Epidermal melanocyte (primary cell): ENCODE measurements around the gene FRMPD2.
"Not testable (repeated sequence)": the region's sequence is repeated elsewhere in the genome, so short reads cannot be mapped to it uniquely, and the experiment has no call there.

Source experiments
- DNase-seq: peaks from one replicate; pipeline ENCODE4 v3.0.0; 2011; ENCODE audit warnings: low spot score; ENCODE audit not compliant: insufficient read length

FRMPD2 gene

DNA sequence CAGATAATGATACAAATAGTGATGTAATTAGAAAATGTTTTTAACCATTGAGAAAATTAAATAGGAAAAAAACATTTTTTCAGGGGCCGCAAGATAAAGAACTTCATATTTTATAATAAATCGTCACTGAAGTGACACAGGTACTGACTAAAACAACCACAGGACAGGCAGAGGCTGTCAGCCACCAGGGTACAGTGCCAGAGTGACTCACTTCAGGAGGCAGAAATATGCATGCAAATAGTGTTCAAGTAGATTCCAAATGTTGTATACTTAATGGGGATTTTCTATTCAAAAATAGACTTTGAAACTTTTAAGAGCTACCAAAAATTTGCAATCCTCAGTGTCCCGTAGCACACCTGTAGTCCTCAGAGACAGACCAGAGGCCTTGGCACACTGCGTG lies 68.6 kb downstream of the FRMPD2 start:
- DNase-seq, result no peak

DNA sequence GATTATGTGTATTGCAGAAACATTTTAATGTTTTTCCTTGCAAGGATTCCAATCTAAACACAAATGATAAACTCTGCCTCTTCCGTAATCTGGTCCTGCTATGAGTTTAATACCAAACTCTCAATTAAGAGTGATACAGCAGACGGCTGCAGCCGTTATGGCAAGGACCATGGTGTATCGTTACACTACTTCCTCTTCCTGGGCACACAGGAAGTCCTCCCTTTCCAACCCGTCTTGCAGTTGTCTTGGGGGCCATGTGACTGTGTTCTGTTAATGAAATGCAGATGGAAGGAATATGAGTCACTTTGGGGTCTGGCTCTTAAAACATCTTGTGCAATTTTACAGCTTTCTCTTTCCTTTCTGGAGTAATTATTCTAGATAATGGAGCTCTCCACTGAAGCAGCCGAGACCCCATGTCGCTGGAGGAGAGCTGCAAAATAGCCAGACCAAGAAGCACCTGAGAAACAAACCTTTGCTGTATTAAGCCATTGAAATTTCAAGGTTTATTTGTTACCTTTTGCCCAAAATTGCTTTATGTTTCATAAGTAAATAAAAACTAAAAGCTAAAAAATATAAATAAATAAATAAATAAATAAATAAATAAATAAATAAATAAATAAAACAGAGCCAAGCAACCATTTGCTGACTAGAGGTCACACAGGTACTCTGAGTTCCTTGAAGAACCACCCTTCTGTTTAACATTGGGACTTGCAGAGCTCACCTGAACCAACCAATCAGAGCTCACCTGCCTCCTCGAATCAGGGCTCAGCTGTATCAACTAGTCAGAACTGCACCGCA lies 74.7 kb downstream of the FRMPD2 start:
- no peak for DNase-seq

DNA sequence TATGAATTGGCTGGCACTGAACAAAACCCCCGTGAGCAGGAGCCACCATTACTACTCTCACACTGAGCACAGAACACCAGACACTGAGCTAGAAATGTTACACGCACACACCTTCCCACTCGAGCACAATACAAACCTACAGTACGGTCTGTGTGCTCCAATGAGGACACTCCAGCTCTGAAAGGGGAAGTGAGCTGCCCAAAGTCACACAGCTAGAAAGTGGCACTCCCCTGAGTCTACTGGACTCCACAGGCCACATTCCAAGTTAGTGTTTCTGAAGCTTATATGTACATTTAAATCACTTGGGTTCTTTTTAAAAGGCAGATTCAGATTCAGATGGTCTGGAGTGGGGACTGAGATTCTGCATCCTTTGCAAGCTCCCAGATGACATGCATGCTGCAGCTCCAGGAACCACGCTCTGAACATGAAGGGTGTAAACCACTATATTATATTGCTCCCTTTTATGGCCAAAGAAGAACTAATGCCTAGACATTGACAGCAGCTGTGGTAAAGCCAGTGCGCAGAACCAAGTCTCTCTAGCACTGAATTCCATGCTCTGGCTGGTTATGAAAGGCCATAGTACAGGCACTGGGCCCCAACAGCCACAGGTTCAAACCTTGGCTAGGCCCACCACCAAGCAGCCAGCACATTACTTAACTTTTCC lies 77.1 kb downstream of the FRMPD2 start:
- no peak for DNase-seq

DNA sequence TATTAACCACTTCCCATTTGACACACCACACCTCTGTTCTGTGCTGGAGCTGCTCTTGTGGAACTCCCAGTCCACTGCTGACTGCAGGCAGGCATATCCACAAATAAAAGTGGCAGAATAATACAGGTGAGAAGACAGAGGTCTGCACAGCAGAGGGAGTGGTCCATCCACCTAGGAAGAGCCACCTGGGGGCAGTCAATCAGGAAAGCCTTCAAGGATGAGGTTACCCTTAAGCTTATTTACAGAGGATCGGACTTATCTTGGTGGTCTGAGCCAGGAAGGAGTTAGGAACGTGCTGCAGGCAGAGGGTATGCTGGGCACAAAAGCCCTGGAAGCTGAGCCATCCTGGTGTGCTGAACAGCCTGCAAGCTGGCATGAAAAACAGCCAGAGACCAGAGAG lies 78.7 kb downstream of the FRMPD2 start:
- DNase-seq, result no peak

DNA sequence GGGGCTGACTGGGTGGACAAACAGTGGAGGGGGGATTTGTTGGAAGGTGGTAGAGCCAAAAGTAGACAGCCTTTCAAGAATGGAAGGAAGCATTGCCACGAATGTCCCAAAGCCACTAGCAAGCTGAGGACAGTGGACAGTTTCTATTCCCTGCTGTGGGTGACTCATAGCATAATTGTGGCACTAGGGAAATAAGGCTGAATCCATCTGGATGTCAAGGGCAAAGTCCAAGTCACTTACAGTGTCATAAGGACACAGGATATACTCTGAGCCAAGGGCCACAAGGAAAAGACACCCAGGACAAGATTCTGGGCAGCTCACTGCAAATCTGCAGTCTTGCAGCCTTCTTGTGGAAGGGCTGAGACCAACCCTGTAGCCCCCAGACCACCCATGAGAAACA lies 79.7 kb downstream of the FRMPD2 start:
- DNase-seq, result no peak

DNA sequence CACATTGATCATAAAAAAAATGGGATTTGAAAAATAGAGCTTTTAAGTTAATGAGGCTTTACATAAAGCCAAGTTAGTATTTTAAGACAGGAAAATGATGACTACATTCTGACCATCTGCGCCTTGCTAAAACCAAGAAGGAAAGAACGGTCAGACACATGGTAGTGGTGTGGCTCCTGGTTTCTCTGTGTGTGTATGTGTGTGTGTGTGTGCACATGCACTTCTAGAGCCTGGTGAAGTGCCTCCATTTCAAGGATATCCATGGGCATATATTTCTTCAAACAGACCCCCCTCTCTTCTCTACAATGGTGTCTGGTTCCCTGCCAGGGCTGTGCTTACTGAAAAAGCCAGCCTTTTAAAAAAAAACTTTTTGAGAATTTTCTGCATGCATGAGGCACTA lies 80.9 kb downstream of the FRMPD2 start:
- DNase-seq, result no peak

DNA sequence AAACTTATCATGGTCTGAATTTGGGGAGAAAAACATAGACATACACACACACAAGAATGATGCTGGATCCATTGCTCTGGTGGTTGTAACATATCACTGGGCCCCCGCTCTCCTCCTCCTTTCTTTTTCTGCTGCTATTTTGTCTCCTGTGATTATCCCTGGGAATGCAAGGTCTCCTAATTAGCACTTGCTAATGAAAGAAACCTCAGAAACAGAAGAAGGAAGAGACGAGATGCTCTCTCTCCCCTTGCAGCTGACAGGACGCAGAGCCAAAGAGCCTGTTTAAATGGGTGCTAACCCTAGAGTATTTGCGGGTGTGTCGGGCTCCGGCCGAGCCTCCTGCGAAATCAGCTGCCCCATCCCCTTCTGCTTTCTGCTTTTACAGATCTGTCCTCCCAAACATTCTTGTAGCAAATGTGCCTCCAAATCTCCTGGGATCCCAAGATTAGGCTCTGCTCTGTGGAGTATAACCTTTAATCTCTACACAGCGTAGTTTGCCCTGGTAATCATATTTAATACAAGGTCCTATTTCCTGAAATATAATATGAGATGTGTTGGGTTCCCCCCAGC lies 81.5 kb downstream of the FRMPD2 start:
- DNase-seq, result no peak

DNA sequence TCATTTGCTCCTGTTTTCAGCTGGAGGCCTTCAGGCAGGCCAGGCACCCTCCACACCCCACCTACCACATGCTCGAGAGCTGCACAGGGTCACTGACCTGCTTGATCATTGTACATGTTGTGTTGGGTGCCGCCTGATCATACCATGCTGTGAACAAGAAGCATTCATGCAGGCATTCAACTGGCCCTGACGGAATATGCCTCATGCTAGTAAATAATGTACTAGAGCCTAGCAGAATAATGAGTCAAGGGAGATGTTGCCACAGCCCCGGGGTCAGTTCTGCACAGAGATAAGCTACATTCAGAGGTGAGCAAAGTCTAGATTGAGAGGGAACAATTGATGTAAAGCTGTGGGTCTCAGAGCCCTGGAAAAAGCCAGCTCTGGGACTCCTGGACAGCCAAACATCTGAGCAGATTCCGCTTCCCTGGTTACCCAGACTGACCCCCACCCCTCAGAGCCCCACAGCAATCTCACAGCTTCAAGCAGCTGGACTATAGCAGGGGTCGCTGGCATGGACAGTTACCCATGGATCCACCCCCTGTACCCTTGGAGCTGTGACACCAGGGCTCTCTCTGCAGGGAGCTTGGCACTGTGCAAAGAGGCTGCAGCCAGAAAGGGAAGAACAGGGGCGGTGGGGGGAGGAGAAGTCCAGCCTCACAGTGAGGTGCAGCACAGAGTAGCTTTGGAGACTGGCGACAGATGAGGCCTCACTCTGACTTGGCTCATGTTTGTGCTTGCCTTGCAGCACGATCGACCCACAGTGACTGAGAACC lies 86.6 kb downstream of the FRMPD2 start:
- DNase-seq, result no peak

DNA sequence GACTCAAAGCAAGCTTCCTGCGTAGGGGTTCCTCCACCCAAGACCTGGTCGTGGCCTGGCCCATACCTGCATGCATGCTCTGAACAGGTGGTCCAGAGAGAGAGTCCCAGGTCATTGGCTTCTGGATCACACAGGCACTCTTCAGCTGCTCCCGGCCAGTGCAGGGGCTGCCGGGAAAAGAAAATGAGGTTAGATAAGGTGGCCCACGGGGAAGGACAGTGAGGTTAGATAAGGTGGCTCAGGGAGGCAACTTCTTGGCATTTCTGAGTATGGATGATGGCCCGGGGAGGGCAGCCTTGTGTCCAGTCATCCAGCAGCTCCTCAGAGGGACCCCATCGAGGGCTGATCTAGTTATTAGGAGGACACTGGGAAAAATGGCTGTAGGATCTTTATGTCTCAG lies 87.4 kb downstream of the FRMPD2 start:
- DNase-seq, result no peak

DNA sequence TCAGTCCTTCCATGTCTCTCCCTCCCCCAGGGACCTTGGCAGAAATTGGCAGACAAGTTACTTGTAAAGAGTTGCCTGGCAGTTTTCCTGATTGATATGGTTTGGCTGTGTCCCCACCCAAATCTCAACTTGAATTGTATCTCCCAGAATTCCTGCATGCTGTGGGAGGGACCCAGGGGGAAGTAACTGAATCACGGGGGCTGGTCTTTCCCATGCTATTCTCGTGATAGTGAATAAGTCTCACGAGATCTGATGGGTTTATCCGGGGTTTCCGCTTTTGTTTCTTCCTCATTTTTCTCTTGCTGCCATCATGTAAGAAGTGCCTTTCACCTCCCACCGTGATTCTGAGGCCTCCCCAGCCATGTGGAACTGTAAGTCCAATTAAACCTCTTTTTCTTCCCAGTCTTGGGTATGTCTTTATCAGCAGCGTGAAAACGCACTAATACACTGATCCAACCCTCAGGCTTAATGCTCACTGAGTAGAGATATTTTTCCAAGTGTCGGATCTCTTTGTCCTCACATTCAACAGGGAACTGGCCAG lies 88.2 kb downstream of the FRMPD2 start:
- not testable (repeated sequence) for DNase-seq

DNA sequence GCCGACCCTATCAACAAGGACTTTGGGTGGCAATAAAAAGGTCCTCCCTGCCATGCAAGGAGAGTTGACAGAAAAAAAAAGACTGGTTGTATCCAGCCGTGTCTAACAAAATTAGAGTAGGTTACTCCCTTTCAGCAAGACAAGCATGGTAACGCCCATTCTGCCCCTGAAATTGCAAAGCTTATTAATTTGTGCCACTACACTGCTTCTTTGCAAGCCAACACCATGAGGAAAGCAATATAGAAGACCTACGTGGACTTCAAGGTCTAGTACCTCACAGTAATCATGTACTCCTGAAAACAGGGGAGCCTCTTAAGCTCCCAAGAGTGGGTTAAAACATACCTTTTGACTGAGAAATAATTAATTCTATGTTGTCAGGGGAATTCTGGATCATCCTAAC lies 90.3 kb downstream of the FRMPD2 start:
- DNase-seq, result no peak

DNA sequence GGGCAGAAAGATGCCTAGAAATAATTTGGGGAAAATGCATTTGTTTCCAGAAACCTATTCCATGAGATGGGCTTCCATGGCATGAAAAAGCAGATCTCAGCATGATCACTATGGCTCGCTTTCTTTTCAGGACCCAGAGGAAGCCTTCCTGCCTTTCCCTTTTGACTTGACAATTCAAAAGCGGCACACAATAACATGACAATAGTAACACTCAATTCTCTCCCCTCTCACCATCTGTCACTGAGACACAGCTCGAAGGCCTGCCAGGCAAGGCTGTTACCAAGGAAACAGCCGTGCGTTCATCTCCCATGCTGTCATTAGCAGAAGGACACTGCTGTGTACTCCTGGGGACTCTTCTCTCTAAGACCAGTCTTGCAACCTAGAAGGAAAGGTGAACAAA lies 101.8 kb downstream of the FRMPD2 start:
- DNase-seq, result not testable (repeated sequence)

DNA sequence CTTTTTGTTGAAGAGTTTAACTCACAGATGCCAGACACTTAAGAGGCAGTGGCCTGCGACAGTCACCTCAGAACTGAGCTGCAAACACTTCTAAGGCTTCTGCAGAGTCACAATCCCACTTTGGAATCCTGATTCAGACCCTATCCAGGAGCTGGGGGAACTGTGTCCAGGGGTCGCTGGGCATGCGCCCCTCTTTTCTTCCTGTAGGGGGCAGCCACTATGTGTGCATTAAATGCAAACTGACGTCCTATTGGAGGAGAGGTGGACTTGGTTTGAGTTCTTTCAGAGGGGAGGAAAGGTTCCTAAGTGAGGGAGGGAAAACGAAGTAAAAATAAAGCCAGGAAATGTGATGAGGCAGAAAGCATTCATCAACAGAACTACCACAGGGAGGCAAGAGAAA lies 113.8 kb downstream of the FRMPD2 start:
- not testable (repeated sequence) for DNase-seq

DNA sequence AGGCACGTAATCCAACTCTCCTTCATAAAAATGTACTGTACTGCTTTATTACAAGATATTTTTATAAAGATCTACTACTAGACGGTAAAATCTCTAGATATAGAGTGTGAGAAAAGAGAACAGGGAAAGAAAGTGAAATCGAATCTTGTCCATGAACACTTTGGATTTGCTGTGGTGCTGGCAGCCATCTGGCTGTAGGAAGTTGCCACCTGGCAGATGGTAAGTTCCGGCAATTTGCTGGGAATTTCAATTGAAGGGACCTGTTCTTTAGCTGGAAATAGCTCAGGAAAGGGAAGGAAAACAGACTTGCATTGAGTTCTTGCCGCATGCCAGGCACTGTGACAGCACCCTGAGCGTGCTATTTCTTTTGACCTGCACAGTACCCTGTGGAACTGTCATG lies 114.3 kb downstream of the FRMPD2 start:
- not testable (repeated sequence) for DNase-seq

DNA sequence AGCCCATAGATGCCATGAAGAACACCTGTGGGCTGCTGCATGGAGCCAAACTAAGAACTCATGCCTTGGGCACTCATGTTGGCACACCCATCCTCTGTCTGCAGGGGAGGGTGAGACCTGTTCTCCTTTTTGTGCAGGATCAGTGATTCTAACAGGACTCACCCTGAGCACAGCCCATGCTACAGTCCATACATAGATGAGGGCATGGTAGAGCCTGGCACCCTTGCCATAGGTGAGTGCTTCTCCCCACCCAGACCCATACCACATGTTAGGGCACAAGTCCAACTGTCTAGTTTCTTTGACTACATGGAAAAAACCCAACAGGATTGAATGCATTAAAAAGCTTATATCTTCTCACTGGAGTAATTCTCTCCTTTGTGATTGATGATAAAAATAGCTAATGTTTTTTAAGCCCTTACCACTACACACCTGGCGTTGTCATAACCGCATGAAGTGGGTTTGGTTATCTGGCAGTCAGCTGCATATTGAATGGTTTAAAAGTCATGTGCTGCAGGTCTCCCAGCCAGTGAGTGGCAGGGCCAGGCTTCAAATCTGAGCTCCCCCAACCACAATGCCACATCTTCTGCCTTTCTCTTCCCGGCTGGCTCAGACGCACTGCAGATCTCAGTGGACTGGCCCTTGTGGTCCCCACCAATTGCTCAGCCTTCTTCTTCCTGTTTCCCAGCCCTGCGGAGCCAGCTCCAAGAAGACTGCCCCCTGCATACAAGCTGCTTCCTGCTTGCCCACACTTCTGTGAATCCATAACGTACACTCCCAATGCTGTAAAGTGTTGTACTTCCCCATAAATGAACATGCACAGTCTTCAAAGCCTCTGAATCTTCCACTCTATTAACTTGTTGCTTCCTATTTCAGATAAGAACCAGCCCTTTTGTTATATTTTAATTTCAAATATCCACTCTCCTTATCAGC lies 120.0 kb downstream of the FRMPD2 start:
- not testable (repeated sequence) for DNase-seq

DNA sequence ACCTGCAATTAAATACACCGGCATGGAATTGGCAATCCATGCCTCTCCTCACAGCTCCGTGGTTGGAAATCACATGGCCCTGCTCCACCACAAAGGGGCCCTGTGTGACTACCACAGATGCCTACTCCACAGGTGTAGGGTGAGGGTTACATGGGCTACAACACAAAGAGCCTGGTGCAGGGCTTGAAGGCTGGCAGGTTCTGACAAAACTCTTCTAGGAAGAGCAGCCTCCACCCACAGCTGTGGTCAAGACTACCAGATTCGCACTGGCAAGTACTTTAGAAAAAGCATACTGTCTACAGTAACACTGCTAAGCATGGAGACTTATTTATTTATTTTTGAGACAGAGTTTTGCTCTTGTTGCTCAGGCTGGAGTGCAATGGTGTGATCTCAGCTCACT lies 126.9 kb downstream of the FRMPD2 start:
- not testable (repeated sequence) for DNase-seq

DNA sequence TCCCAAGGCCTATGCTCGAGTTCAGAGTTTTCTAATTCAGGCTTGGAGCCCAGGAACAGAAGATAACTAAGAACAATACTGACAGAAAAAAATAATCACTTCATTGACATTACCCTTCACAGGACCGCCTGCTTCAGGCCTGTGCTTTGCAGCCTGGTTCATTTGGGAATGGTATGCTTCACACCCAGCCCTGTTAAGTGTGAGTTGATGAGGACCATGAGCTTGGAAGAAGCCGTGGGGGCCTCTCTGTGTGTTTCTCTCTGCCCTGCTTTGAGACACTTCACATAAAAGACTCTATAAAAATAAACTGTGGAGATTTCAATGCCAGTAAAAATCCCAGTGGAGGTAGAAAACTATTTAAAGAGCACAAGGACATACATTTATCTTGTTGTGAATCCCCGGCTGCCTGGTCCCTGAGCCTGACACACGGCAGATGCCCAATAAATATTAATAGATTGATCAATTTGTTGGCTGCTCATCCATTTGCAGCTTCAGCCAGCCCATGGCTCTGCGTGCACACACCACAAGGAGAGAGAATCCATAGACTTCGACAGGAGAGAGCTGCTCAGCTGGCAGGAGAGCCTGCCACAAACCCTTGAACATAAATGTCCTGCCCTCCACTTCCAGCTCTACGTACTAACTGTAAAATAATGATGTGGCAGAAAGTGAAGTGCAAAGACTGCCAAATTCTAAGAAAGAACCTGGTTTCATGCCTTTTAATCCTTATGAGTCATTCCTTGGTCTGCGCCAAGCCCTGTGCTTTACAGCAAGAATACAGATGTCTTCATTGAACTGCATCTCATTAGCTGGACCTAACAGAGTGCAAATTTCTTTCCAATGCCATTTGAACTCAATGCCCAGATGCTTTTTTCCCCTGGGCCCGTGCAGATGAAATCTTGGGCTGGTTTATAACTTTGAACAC lies 130.5 kb downstream of the FRMPD2 start:
- DNase-seq, result not testable (repeated sequence)

DNA sequence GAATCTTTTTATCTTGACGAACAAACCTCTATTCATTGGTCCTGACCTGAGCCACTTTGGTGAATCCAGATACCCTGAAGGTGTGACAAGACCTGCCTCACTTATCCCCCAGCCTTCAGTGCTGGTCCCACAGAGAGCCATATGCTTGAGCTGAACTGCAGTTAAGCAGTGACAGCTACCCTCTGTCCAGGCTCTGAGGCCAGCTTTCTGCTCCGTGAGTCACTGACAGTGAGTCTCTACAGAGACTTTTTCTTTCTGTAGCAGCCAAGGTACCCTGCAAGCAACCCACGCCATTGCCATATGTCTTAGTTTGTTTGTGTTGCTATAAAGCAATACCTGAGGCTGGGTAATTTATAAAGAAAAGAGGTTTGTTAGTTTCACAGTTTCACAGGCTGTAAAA lies 133.5 kb downstream of the FRMPD2 start:
- not testable (repeated sequence) for DNase-seq
